Caco-2 (cell line): ENCODE measurements around the gene SNX19. TPM values are rescaled to one million over a fixed set of nuclear protein-coding genes. Genes with fewer than 3 reads are reported as not detected.

Source experiments
- BruUV-seq: library from RNA; stranded (reverse); fragments of 400-500 nt; replicated peaks from 2 replicates; lab custom pipeline; 2021; lab: Mats Ljungman, UMichigan
- CTCF ChIA-PET: fragments of 300-600 bp; sonication (Branson Sonifier 250); formaldehyde crosslinking; loops from one replicate; lab custom pipeline; 2022; ENCODE audit warnings: antibody characterized with exemption; lab: Charles Lee
- POLR2A ChIA-PET: fragments of 300-600 bp; sonication (Branson Sonifier 250); formaldehyde crosslinking; loops from one replicate; lab custom pipeline; 2022; ENCODE audit warnings: antibody characterized with exemption; lab: Charles Lee
- DNase-seq, 2 experiments: peaks; one replicate each; pipeline versions ENCODE4 v3.0.0 to v3.0.0-alpha.2; 2020 to 2022
- H3K27me3 ChIP-seq: replicated peaks from 2 replicates; pipeline ENCODE4 v1.6.0; 2011; ENCODE audit warnings: low read length; ENCODE audit not compliant: control insufficient read depth, insufficient read depth
- H3K36me3 ChIP-seq: 2 replicates; pipeline ENCODE4 v1.5.1; 2011; ENCODE audit warnings: low read length; ENCODE audit not compliant: control insufficient read depth, insufficient read depth
- H3K4me1 ChIP-seq: fragments of 250-450 bp; sonication (Bioruptor Pico); 2 replicates; pipeline ENCODE4 v1.5.1; 2020; ENCODE audit warnings: mild to moderate bottlenecking
- H3K4me3 ChIP-seq: 2 replicates; pipeline ENCODE4 v1.5.1; 2011; ENCODE audit warnings: low read depth, mild to moderate bottlenecking, control low read depth, low read length
- H3K9me3 ChIP-seq: fragments of 250-450 bp; sonication (Bioruptor Pico); 2 replicates; pipeline ENCODE4 v1.5.1; 2020; ENCODE audit warnings: mild to moderate bottlenecking, moderate library complexity
- H3K27ac Mint-ChIP-seq: one replicate; pipeline ENCODE4 v1.8.0; 2022; ENCODE audit warnings: mixed read lengths; ENCODE audit not compliant: unreplicated experiment
- H3K27me3 Mint-ChIP-seq: one replicate; pipeline ENCODE4 v1.8.0; 2022; ENCODE audit warnings: mixed read lengths; ENCODE audit not compliant: insufficient read depth, unreplicated experiment
- H3K36me3 Mint-ChIP-seq: one replicate; pipeline ENCODE4 v1.8.0; 2022; ENCODE audit warnings: mild to moderate bottlenecking, mixed read lengths; ENCODE audit not compliant: insufficient read depth, unreplicated experiment
- H3K4me1 Mint-ChIP-seq: one replicate; pipeline ENCODE4 v1.8.0; 2022; ENCODE audit warnings: low read depth, mixed read lengths; ENCODE audit not compliant: unreplicated experiment
- H3K4me3 Mint-ChIP-seq: one replicate; pipeline ENCODE4 v1.8.0; 2022; ENCODE audit warnings: mild to moderate bottlenecking, moderate library complexity, mixed read lengths; ENCODE audit not compliant: unreplicated experiment
- H3K9me3 Mint-ChIP-seq: one replicate; pipeline ENCODE4 v1.8.0; 2022; ENCODE audit warnings: mixed read lengths; ENCODE audit not compliant: unreplicated experiment
- CTCF ChIP-seq, 2 experiments: fragments of 200-600 bp in 1 of 2; IDR thresholded peaks; 1 replicate in 1 of 2; 2 replicates in 1 of 2; pipeline versions ENCODE4 v1.5.1 to v1.8.0; 2011 to 2022; ENCODE audit warnings: antibody characterized with exemption in 1 of 2, control low read depth in 1 of 2, inconsistent platforms in 1 of 2, low read depth in 1 of 2, low read length in 1 of 2, mild to moderate bottlenecking in 1 of 2, moderate library complexity in 1 of 2; ENCODE audit not compliant: insufficient read depth in 1 of 2, severe bottlenecking in 1 of 2, unreplicated experiment in 1 of 2
- intact Hi-C: fragments of 100-400 bp; cut with micrococcal nuclease; formaldehyde crosslinking; loops from one replicate; pipeline ENCODE4 v1.10.0; 2022; ENCODE audit not compliant: unreplicated experiment
- total RNA-seq: library from RNA; stranded (reverse); gene quantifications from 2 replicates; pipeline ENCODE4 v1.2.3, GENCODE V29; 2022

SNX19 gene
- total RNA-seq, 1 experiment from 2014 or later, result 82.4 TPM

GRCh38 chr11:130872513-130872912 lies 43.8 kb downstream of the SNX19 start:
- POLR2A ChIA-PET, result no interaction called here
- Mint-ChIP-seq H3K4me1 (no peaks in the 10 kb centered on the region), H3K27ac (no peak overlapping the region), H3K36me3 (peaks cover 14% of the 10 kb centered on the region), H3K4me3 (no peak overlapping the region), H3K27me3 (no peaks in the 10 kb centered on the region), H3K9me3 (no peaks in the 10 kb centered on the region)
- DNase-seq, result no peak
- CTCF ChIA-PET, result no interaction called here
- Histone ChIP-seq H3K9me3 (no peaks in the 10 kb centered on the region), H3K4me3 (no peak overlapping the region), H3K27me3 (no peaks in the 10 kb centered on the region), H3K4me1 (no peaks in the 10 kb centered on the region), H3K36me3 (peaks cover 3% of the 10 kb centered on the region; the same call in 1 of the 2 replicates)
- intact Hi-C loops, result no loop called here
- TF ChIP-seq CTCF (IDR thresholded peaks at IDR 0.05; ENCODE audit: insufficient read depth in 1 of 2, low read depth in 1 of 2, low read length in 1 of 2, severe bottlenecking in 1 of 2, unreplicated experiment in 1 of 2), result no peak
- BruUV-seq, result no TSS peak

GRCh38 chr11:130872102-130872501 lies 44.2 kb downstream of the SNX19 start:
- Histone ChIP-seq H3K27me3 (no peaks in the 10 kb centered on the region), H3K4me1 (no peaks in the 10 kb centered on the region), H3K9me3 (no peaks in the 10 kb centered on the region), H3K4me3 (no peak overlapping the region), H3K36me3 (0 out of 2 replicates have a peak, but pooled peaks cover 3% of the 10 kb centered on the region)
- H3K36me3 Mint-ChIP-seq, result peaks cover 10% of the 10 kb centered on the region
- H3K4me3 Mint-ChIP-seq, result no peak overlapping the region
- no peak for TF ChIP-seq CTCF (IDR thresholded peaks at IDR 0.05; ENCODE audit: insufficient read depth in 1 of 2, low read depth in 1 of 2, low read length in 1 of 2, severe bottlenecking in 1 of 2, unreplicated experiment in 1 of 2)
- intact Hi-C loops, result no loop called here
- no peaks in the 10 kb centered on the region for H3K4me1 Mint-ChIP-seq
- no peaks in the 10 kb centered on the region for H3K27me3 Mint-ChIP-seq
- no peak overlapping the region for H3K27ac Mint-ChIP-seq
- ChIA-PET POLR2A (no interaction called here), CTCF (interaction anchor here (1.0 kb wide), 1 partner anchor 10 kb away, joined by 3 read pairs; no protein-coding TSS in a partner anchor)
- no TSS peak for BruUV-seq
- no peak for DNase-seq
- H3K9me3 Mint-ChIP-seq, result no peaks in the 10 kb centered on the region

GRCh38 chr11:130871616-130872015 lies 44.7 kb downstream of the SNX19 start:
- Mint-ChIP-seq H3K36me3 (peaks cover 8% of the 10 kb centered on the region), H3K9me3 (no peaks in the 10 kb centered on the region), H3K4me3 (no peak overlapping the region), H3K4me1 (no peaks in the 10 kb centered on the region), H3K27me3 (no peaks in the 10 kb centered on the region), H3K27ac (no peak overlapping the region)
- H3K9me3 ChIP-seq, result no peaks in the 10 kb centered on the region
- TF ChIP-seq CTCF (IDR thresholded peaks at IDR 0.05; ENCODE audit: insufficient read depth in 1 of 2, low read depth in 1 of 2, low read length in 1 of 2, severe bottlenecking in 1 of 2, unreplicated experiment in 1 of 2), result no peak
- H3K4me1 ChIP-seq, result no peaks in the 10 kb centered on the region
- DNase-seq, result no peak
- ChIA-PET POLR2A (no interaction called here), CTCF (interaction anchor here (0.8 to 1.0 kb wide), 2 partner anchors 9 to 440 kb away, joined by 3 read pairs; no protein-coding TSS in a partner anchor)
- intact Hi-C loops, result no loop called here
- 0 out of 2 replicates have a peak, but pooled peaks cover 3% of the 10 kb centered on the region for H3K36me3 ChIP-seq
- H3K4me3 ChIP-seq, result no peak overlapping the region
- BruUV-seq, result no TSS peak
- H3K27me3 ChIP-seq, result no peaks in the 10 kb centered on the region
